H1 (cell line): ENCODE results near the gene PRR23E. TPM values are rescaled to one million over a fixed set of nuclear protein-coding genes. Genes with fewer than 3 reads are reported as not detected.

Experiments used
- RAD21 ChIP-seq, 2 experiments: IDR thresholded peaks in 1 of 2; conservative IDR thresholded peaks in 1 of 2; 2 replicates each; pipeline ENCODE4 v1.6.1; 2011; ENCODE audit warnings: low read depth in 2 of 2, low read length in 2 of 2, improper control_type of control experiment in 1 of 2, inconsistent platforms in 1 of 2, mild to moderate bottlenecking in 1 of 2, moderate library complexity in 1 of 2
- SIN3A ChIP-seq, 2 experiments: IDR thresholded peaks in 1 of 2; conservative IDR thresholded peaks in 1 of 2; 2 replicates each; pipeline ENCODE4 v1.6.1; 2011 to 2012; ENCODE audit warnings: low read length in 2 of 2, improper control_type of control experiment in 1 of 2, low read depth in 1 of 2, mild to moderate bottlenecking in 1 of 2
- SRF ChIP-seq: IDR thresholded peaks from 2 replicates; pipeline ENCODE4 v1.6.1; 2011; ENCODE audit warnings: mild to moderate bottlenecking, low read depth, low read length, moderate library complexity
- polyA plus RNA-seq, 7 experiments: library from polyadenylated mRNA; depleted of rRNA in 3 of 7; stranded (reverse) in 5 of 7; unstranded in 2 of 7; fragments of >200 nt in 5 of 7; fragments of 200-250 nt in 2 of 7; gene quantifications; 1 replicate in 5 of 7; 2 replicates in 1 of 7; 4 replicates in 1 of 7; pipeline versions ENCODE4 v1.2.1 to v1.2.3, GENCODE V29; 2011 to 2013; ENCODE audit warnings: missing spikeins in 2 of 7, mixed read lengths in 2 of 7
- total RNA-seq: library from RNA; stranded (reverse); fragmentation: NEBNext Ultra II Directional; extraction: Animal tissue kit (Norgen Biotek cat#: 25700); gene quantifications from 2 replicates; pipeline ENCODE4 v1.2.1, GENCODE V29; 2021
- TF ChIP-seq, protein P1 (sequence below): IDR thresholded peaks from 2 replicates; pipeline ENCODE4 v1.6.1; 2012; ENCODE audit warnings: inconsistent platforms

The PRR23E gene
- total and polyA plus RNA-seq, 2 of the 8 experiments (the other 6 are each of a cell fraction or from before 2014, with no cell fraction given), result not detected

DNA sequence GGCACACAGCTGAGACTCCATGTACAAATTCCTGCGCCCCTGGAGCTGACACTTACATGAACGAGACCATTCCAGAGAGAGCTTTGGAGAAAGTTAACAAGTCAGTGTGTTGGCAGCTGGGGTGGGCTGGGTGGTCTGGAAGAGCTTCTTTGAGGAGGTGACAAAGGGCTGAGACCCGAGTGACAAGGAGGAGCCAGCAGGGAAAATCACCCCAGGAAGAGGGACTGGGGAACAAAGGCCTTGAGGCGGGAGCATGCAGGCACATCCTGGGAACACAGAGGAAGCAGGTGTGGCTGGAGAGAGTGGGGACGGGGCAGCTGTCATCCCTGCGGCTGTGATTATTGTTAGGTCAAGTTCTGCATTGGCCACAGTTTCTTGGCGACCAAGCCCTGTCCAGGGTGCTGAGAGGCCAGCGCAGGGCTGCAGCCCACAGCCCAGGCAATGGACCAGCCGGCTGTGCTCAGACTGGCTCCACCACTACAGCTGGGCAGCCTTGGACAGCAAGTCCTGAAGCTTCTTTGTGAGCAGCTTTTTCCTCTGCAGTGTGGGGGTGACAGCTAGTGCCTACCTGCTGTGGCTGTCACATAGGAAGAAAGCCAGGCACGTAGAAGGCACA lies 34.2 kb upstream of the PRR23E start (continued):
- TF ChIP-seq, protein P1, sequence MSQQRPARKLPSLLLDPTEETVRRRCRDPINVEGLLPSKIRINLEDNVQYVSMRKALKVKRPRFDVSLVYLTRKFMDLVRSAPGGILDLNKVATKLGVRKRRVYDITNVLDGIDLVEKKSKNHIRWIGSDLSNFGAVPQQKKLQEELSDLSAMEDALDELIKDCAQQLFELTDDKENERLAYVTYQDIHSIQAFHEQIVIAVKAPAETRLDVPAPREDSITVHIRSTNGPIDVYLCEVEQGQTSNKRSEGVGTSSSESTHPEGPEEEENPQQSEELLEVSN, result no peak
- peak; percentile 96 to 99 for TF ChIP-seq SIN3A (conservative IDR thresholded peaks at IDR 0.05 in 1 of 2, IDR thresholded peaks at IDR 0.05 in 1 of 2; ENCODE audit: low read depth in 1 of 2, low read length in 2 of 2)
- TF ChIP-seq SRF, result 0 out of 2 replicates have a peak, but pooled peaks have one; percentile 25
- peak; percentile 9 to 41; a peak in 2 of 4 replicates for TF ChIP-seq RAD21 (IDR thresholded peaks at IDR 0.05 in 1 of 2, conservative IDR thresholded peaks at IDR 0.05 in 1 of 2; ENCODE audit: low read depth in 2 of 2, low read length in 2 of 2)
